Measurements from ENCODE around the gene HSD17B2. TPM values are rescaled to one million over a fixed set of nuclear protein-coding genes. Genes with fewer than 3 reads are reported as not detected.

The HSD17B2 gene
- total RNA-seq, 4 donors from 2014 or later: 0.22 to 0.29 TPM; not detected in 2

DNA sequence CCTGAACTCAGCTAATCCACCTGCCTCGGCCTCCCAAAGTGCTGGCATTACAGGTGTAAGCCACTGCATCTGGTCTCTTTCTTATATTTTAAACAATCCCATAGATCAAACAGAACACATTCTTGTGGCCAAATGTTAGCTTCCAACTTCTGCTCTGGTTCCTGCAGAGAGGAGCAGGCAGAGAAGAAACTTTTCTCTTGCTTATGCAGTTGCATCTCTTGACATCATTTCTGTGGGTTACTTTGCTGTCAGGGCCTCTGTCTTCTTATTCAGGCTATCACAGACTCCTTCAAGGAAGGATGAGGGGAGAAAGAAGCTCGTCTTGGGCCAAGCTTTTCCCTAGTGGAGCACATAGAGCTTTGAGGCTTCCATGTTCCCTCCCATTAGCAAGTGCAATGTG is 7.8 kb downstream of the HSD17B2 start:
- intact Hi-C loops (cut with DNase I; ENCODE audit: low total_unique reads) (no loop called here), in situ Hi-C loops (cut with MboI; ENCODE audit: low sequenced_read_pairs in 4 of 4) (no loop called here)
- DNase-seq (no peak), ATAC-seq (no peak)
- no peaks in the 10 kb centered on the region for H3K36me3 ChIP-seq
- no peaks in the 10 kb centered on the region for H3K4me1 ChIP-seq
- H3K27ac ChIP-seq: no peak overlapping the region
- no peaks in the 10 kb centered on the region for H3K27me3 ChIP-seq
- no peaks in the 10 kb centered on the region for H3K9me3 ChIP-seq
- no peak overlapping the region for H3K4me3 ChIP-seq
- TF ChIP-seq, protein P1, sequence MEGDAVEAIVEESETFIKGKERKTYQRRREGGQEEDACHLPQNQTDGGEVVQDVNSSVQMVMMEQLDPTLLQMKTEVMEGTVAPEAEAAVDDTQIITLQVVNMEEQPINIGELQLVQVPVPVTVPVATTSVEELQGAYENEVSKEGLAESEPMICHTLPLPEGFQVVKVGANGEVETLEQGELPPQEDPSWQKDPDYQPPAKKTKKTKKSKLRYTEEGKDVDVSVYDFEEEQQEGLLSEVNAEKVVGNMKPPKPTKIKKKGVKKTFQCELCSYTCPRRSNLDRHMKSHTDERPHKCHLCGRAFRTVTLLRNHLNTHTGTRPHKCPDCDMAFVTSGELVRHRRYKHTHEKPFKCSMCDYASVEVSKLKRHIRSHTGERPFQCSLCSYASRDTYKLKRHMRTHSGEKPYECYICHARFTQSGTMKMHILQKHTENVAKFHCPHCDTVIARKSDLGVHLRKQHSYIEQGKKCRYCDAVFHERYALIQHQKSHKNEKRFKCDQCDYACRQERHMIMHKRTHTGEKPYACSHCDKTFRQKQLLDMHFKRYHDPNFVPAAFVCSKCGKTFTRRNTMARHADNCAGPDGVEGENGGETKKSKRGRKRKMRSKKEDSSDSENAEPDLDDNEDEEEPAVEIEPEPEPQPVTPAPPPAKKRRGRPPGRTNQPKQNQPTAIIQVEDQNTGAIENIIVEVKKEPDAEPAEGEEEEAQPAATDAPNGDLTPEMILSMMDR (IDR thresholded peaks at IDR 0.05 in 4 of 5, conservative IDR thresholded peaks at IDR 0.05 in 1 of 5): no peak
- TF ChIP-seq POLR2A (IDR thresholded peaks at IDR 0.05): no peak

DNA sequence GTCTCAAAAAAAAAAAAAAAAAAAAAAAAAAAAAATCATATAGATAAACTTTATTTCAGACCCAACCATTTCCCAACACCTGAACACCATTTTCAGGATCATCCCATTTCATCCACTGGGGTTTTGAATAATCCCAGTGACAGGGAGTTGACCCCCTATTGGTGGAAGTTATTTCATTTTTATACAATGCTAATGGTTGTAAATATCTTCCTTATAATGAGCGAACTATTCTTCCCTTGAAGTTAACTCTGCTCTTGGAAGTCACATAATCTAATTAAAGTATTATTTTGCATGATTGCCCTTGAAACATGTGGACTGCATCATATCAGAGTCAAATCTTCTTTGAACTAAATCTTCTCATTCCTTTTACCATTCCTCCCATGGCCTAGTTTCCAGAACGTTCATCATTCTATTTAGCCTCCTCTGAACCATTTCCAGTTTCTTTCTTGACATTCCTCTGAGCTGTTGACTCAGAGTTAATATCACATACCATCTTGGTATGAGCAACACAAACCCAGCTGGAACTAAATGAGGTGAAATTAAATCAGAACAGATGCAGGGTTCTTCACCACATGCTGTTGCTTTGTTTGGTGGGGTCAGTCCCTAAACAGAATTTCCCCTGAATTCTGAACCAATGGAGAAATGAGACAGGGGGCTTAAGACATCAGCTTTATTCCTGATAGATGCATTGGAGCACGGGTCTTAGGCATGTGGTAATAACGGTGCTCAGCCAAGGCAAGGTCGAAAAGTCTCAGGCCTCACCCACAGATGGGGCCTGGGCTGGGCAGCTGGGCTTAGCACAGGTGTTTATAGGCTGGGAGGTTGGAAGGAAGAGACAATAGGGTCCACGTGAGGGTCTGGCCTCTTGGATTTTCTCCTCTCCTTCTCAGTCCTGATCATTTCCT is 8.9 kb downstream of the HSD17B2 start:
- no peaks in the 10 kb centered on the region for H3K27me3 ChIP-seq
- DNase-seq: no peak
- no peak overlapping the region for H3K27ac ChIP-seq
- intact Hi-C loops (cut with DNase I; ENCODE audit: low total_unique reads) (no loop called here), in situ Hi-C loops (cut with MboI; ENCODE audit: low sequenced_read_pairs in 4 of 4) (no loop called here)
- H3K4me3 ChIP-seq: no peak overlapping the region
- no peak for ATAC-seq
- TF ChIP-seq POLR2A (IDR thresholded peaks at IDR 0.05): no peak
- TF ChIP-seq, protein P1 (IDR thresholded peaks at IDR 0.05 in 4 of 5, conservative IDR thresholded peaks at IDR 0.05 in 1 of 5): no peak
- H3K4me1 ChIP-seq: no peaks in the 10 kb centered on the region
- no peaks in the 10 kb centered on the region for H3K9me3 ChIP-seq
- no peaks in the 10 kb centered on the region for H3K36me3 ChIP-seq

DNA sequence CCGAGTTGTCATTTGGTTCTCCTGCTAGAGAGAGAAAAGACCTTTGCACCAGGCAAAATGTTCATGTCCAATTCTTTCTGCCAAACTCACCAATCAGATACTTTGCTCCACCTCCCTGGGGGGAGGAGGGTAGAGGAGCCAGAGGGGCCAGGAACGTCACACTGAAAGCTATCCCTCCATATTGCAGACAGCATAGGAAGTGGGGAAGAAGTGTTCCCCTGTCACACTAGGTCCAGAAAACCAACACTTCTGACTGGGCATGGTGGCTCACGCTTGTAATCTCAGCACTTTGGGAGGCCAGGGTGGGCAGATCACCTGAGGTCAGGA is 9.5 kb downstream of the HSD17B2 start:
- intact Hi-C loops (cut with DNase I; ENCODE audit: low total_unique reads) (no loop called here), in situ Hi-C loops (cut with MboI; ENCODE audit: low sequenced_read_pairs in 4 of 4) (no loop called here)

DNA sequence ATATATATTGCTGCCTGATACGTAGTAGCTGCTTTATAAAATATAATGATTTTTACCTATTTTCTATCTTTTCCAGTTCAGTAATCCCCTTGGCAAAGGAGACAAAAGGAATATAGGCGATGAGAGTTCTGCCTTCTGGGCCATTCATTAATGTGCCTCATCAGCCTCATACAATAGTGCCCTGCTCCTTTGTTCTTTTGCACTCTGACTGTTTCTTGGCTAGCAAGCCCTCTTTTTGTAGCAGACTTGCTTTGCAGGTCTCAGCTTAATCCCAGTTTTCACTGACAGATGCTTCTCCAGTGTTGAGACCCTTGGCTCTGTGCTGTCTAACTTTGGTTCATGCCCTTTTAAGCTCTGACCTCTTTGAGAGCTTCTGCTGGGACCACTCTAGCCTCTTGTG is 10.4 kb downstream of the HSD17B2 start:
- in situ Hi-C loops (cut with MboI; ENCODE audit: low sequenced_read_pairs in 4 of 4): no loop called here
- no peak for TF ChIP-seq POLR2A (IDR thresholded peaks at IDR 0.05)
- TF ChIP-seq, protein P1 (IDR thresholded peaks at IDR 0.05 in 4 of 5, conservative IDR thresholded peaks at IDR 0.05 in 1 of 5): no peak

More for the DNA sequence above, 9.5 kb downstream of the HSD17B2 start:
- Histone ChIP-seq H3K27me3 (no peaks in the 10 kb centered on the region), H3K36me3 (no peaks in the 10 kb centered on the region), H3K27ac (no peak overlapping the region), H3K4me3 (no peak overlapping the region), H3K9me3 (no peaks in the 10 kb centered on the region), H3K4me1 (no peaks in the 10 kb centered on the region)
- DNase-seq: no peak
- no peak for TF ChIP-seq POLR2A (IDR thresholded peaks at IDR 0.05)
- TF ChIP-seq, protein P1 (IDR thresholded peaks at IDR 0.05 in 4 of 5, conservative IDR thresholded peaks at IDR 0.05 in 1 of 5): no peak
- no peak for ATAC-seq

More for the DNA sequence above, 10.4 kb downstream of the HSD17B2 start:
- intact Hi-C loops (cut with DNase I; ENCODE audit: low total_unique reads): no loop called here
- DNase-seq (no peak), ATAC-seq (no peak)
- Histone ChIP-seq H3K4me1 (no peaks in the 10 kb centered on the region), H3K27me3 (no peaks in the 10 kb centered on the region), H3K36me3 (no peaks in the 10 kb centered on the region), H3K9me3 (no peaks in the 10 kb centered on the region), H3K27ac (no peak overlapping the region), H3K4me3 (no peak overlapping the region)

Measured in gastrocnemius medialis (tissue), 4 donors.